Astrocyte (in vitro differentiated cells and primary cell): ENCODE results near the gene HES3. TPM values are rescaled to one million over a fixed set of nuclear protein-coding genes. Genes with fewer than 3 reads are reported as not detected.

Experiments
- DNase-seq: peaks from one replicate; pipeline ENCODE4 v3.0.0-alpha.2; 2010; ENCODE audit warnings: low read depth
- FAIRE-seq: peaks from 2 replicates; lab custom pipeline; 2011; peaks lifted over from hg19 to GRCh38; lab: Jason Lieb, UNC
- H2AFZ ChIP-seq: 2 replicates; pipeline ENCODE4 v1.6.0; 2012; ENCODE audit warnings: low read depth, low read length, inconsistent platforms
- H3K27ac ChIP-seq: 2 replicates; pipeline ENCODE4 v1.5.1; 2011; ENCODE audit warnings: low read depth, low read length, inconsistent platforms
- H3K27me3 ChIP-seq: 2 replicates; pipeline ENCODE4 v1.6.0; 2011; ENCODE audit warnings: low read length, inconsistent platforms; ENCODE audit not compliant: insufficient read depth
- H3K36me3 ChIP-seq: 2 replicates; pipeline ENCODE4 v1.5.1; 2011; ENCODE audit warnings: low read length, inconsistent platforms; ENCODE audit not compliant: insufficient read depth
- H3K4me1 ChIP-seq: 2 replicates; pipeline ENCODE4 v1.5.1; 2011; ENCODE audit warnings: low read length, inconsistent platforms; ENCODE audit not compliant: insufficient read depth
- H3K4me2 ChIP-seq: 2 replicates; pipeline ENCODE4 v1.6.0; 2012; ENCODE audit warnings: low read length, inconsistent platforms
- H3K4me3 ChIP-seq: 2 replicates; pipeline ENCODE4 v1.5.1; 2011; ENCODE audit warnings: low read depth, mild to moderate bottlenecking, low read length, inconsistent platforms; ENCODE audit not compliant: insufficient read depth
- H3K79me2 ChIP-seq: 2 replicates; pipeline ENCODE4 v1.6.0; 2012; ENCODE audit warnings: mild to moderate bottlenecking, low read length, inconsistent platforms; ENCODE audit not compliant: insufficient read depth
- H3K9ac ChIP-seq: 2 replicates; pipeline ENCODE4 v1.6.0; 2012; ENCODE audit warnings: mild to moderate bottlenecking, low read length, inconsistent platforms
- H3K9me3 ChIP-seq: 2 replicates; pipeline ENCODE4 v1.5.1; 2012; ENCODE audit warnings: low read depth, mild to moderate bottlenecking, low read length, inconsistent platforms; ENCODE audit not compliant: insufficient read depth
- H4K20me1 ChIP-seq: 2 replicates; pipeline ENCODE4 v1.6.0; 2012; ENCODE audit warnings: low read length, inconsistent platforms; ENCODE audit not compliant: insufficient read depth
- H3K27ac Mint-ChIP-seq: one replicate; pipeline ENCODE4 v1.8.0; 2021; ENCODE audit warnings: mild to moderate bottlenecking, mixed read lengths; ENCODE audit not compliant: unreplicated experiment
- H3K27me3 Mint-ChIP-seq: one replicate; pipeline ENCODE4 v1.8.0; 2021; ENCODE audit warnings: low read depth, mixed read lengths; ENCODE audit not compliant: unreplicated experiment
- H3K36me3 Mint-ChIP-seq: one replicate; pipeline ENCODE4 v1.8.0; 2021; ENCODE audit warnings: low read depth, mixed read lengths; ENCODE audit not compliant: unreplicated experiment
- H3K4me1 Mint-ChIP-seq: one replicate; pipeline ENCODE4 v1.8.0; 2021; ENCODE audit warnings: low read depth, mixed read lengths; ENCODE audit not compliant: unreplicated experiment
- H3K4me3 Mint-ChIP-seq: one replicate; pipeline ENCODE4 v1.8.0; 2021; ENCODE audit warnings: mild to moderate bottlenecking, moderate library complexity, mixed read lengths; ENCODE audit not compliant: unreplicated experiment
- H3K9me3 Mint-ChIP-seq: one replicate; pipeline ENCODE4 v1.8.0; 2021; ENCODE audit warnings: mild to moderate bottlenecking, mixed read lengths; ENCODE audit not compliant: unreplicated experiment
- CTCF ChIP-seq: IDR thresholded peaks from 2 replicates; pipeline ENCODE4 v1.5.1; 2011; ENCODE audit warnings: low read depth, mild to moderate bottlenecking, inconsistent platforms, low read length, moderate library complexity; ENCODE audit not compliant: insufficient read depth
- EZH2 ChIP-seq: IDR thresholded peaks from 2 replicates; pipeline ENCODE4 v1.6.1; 2012; ENCODE audit warnings: mild to moderate bottlenecking, low read length, inconsistent platforms; ENCODE audit not compliant: insufficient read depth
- total RNA-seq: library from RNA; stranded (reverse); gene quantifications from 2 replicates; pipeline ENCODE4 v1.2.1, GENCODE V29; 2021

HES3 gene
- total RNA-seq, 1 donor from 2014 or later = not detected

GRCh38 chr1:6220236-6220635 is 23.7 kb upstream of the HES3 start:
- H3K4me1 Mint-ChIP-seq = peaks cover 9% of the 10 kb centered on the region
- H3K27me3 Mint-ChIP-seq = peaks cover 7% of the 10 kb centered on the region
- H4K20me1 ChIP-seq = peaks cover 15% of the 10 kb centered on the region
- no peak overlapping the region for H2AFZ ChIP-seq
- no peak overlapping the region for H3K4me2 ChIP-seq
- no peaks in the 10 kb centered on the region for H3K9me3 Mint-ChIP-seq
- FAIRE-seq (no peak), DNase-seq (no peak)
- no peaks in the 10 kb centered on the region for H3K9me3 ChIP-seq
- no peak overlapping the region for H3K4me3 Mint-ChIP-seq
- H3K27ac Mint-ChIP-seq = peak overlapping the region; percentile 11
- no peaks in the 10 kb centered on the region for H3K27me3 ChIP-seq
- no peak overlapping the region for H3K9ac ChIP-seq
- TF ChIP-seq EZH2 (no peak), CTCF (no peak)
- H3K36me3 Mint-ChIP-seq = peaks cover 22% of the 10 kb centered on the region
- H3K79me2 ChIP-seq = no peaks in the 10 kb centered on the region
- H3K4me1 ChIP-seq = peaks cover 4% of the 10 kb centered on the region
- H3K27ac ChIP-seq = no peak overlapping the region
- H3K36me3 ChIP-seq = peaks cover 11% of the 10 kb centered on the region
- H3K4me3 ChIP-seq = no peak overlapping the region

- H3K36me3 Mint-ChIP-seq = peaks cover 19% of the 10 kb centered on the region
- no peak overlapping the region for H3K9ac ChIP-seq
- H2AFZ ChIP-seq = no peak overlapping the region
- FAIRE-seq = no peak
- no peak overlapping the region for H3K4me3 Mint-ChIP-seq
- H3K9me3 ChIP-seq = no peaks in the 10 kb centered on the region
- peaks cover 11% of the 10 kb centered on the region for H3K36me3 ChIP-seq
- no peaks in the 10 kb centered on the region for H3K9me3 Mint-ChIP-seq
- no peaks in the 10 kb centered on the region for H3K79me2 ChIP-seq
- no peaks in the 10 kb centered on the region for H3K27me3 ChIP-seq
- no peak for DNase-seq
- H3K4me1 Mint-ChIP-seq = peaks cover 9% of the 10 kb centered on the region
- peaks cover 24% of the 10 kb centered on the region for H4K20me1 ChIP-seq
- peaks cover 4% of the 10 kb centered on the region for H3K4me1 ChIP-seq
- no peak overlapping the region for H3K27ac ChIP-seq
- H3K4me2 ChIP-seq = no peak overlapping the region
- H3K4me3 ChIP-seq = no peak overlapping the region
- H3K27me3 Mint-ChIP-seq = peaks cover 4% of the 10 kb centered on the region
- no peak overlapping the region for H3K27ac Mint-ChIP-seq
- no peak for TF ChIP-seq EZH2
- TF ChIP-seq CTCF = no peak
Observed at GRCh38 chr1:6221210-6221784, 22.7 kb upstream of the HES3 start.

GRCh38 chr1:6222636-6223035 is 21.3 kb upstream of the HES3 start:
- Histone ChIP-seq H3K27me3 (no peaks in the 10 kb centered on the region), H3K9ac (no peak overlapping the region), H3K79me2 (no peaks in the 10 kb centered on the region), H3K9me3 (no peaks in the 10 kb centered on the region), H3K4me3 (no peak overlapping the region), H3K4me1 (peaks cover 4% of the 10 kb centered on the region), H2AFZ (no peak overlapping the region), H3K4me2 (no peak overlapping the region), H4K20me1 (peaks cover 29% of the 10 kb centered on the region), H3K27ac (no peak overlapping the region), H3K36me3 (peaks cover 14% of the 10 kb centered on the region)
- peaks cover 9% of the 10 kb centered on the region for H3K4me1 Mint-ChIP-seq
- no peaks in the 10 kb centered on the region for H3K9me3 Mint-ChIP-seq
- peaks cover 11% of the 10 kb centered on the region for H3K36me3 Mint-ChIP-seq
- H3K27ac Mint-ChIP-seq = no peak overlapping the region
- no peaks in the 10 kb centered on the region for H3K27me3 Mint-ChIP-seq
- FAIRE-seq = no peak
- no peak for DNase-seq
- TF ChIP-seq EZH2 (no peak), CTCF (no peak)
- H3K4me3 Mint-ChIP-seq = peak overlapping the region; percentile 45
